ENCODE results near the gene TRMT2B. TPM values are rescaled to one million over a fixed set of nuclear protein-coding genes. Genes with fewer than 3 reads are reported as not detected.

The TRMT2B gene, protein sequence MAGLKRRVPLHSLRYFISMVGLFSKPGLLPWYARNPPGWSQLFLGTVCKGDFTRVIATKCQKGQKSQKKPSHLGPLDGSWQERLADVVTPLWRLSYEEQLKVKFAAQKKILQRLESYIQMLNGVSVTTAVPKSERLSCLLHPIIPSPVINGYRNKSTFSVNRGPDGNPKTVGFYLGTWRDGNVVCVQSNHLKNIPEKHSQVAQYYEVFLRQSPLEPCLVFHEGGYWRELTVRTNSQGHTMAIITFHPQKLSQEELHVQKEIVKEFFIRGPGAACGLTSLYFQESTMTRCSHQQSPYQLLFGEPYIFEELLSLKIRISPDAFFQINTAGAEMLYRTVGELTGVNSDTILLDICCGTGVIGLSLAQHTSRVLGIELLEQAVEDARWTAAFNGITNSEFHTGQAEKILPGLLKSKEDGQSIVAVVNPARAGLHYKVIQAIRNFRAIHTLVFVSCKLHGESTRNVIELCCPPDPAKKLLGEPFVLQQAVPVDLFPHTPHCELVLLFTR
- total RNA-seq (2012; rRNA removed), result 8.3 and 9.1 TPM in 2 replicates

DNA sequence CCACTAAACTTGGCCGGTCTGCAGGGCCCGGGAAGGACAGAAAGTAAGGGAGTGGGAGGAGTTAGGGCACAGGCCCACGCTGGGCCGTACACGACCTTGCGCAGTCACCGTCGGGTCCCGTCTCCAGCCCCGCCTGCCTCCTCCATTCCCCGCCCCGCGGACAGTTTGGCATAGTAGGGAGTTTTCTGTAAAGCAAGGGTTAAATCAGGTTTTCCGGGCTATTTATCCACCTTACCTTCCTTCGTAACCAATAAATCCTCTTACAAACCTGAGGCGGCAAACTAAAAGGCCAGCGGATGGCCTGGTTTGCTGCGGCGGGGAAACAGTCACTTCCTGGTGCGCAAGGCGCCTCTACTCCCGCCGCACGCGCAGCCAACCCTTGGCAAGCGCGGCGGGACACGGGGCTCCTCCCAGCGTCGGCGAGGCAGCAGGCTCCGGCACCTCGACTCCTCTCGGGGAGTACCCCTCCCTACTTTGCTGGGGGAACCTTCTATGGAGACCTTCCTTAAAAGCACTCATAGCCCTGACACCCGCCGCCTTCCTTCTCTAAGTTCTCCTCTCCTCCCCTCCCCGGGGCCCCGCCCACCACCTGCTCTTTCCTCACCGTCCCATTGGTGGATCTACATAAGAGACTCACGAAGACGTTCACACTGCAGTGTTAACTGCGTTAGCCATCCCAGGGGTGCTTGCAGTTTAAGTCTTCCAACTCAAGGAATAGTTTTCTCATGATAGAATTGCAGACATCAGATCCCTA is at the start of gene TRMT2B:
TSS of gene TRMT2B (minus strand) at position 563 of the 754 bp plus-strand sequence. CDS start 9,822 bp downstream, outside the sequence.
- Histone ChIP-seq H3K9me3 (replicated peaks; ENCODE audit: low read length) (no peaks in the 10 kb centered on the region), H3K36me3 (ENCODE audit: insufficient read depth, low read length) (peaks cover 5% of the 10 kb centered on the region), H3K9ac (ENCODE audit: low read depth, low read length) (peak within 1 kb of the TSS; percentile 84), H3K4me1 (ENCODE audit: control insufficient read depth, insufficient read depth, low read length) (peaks cover 4% of the 10 kb centered on the region), H3K27me3 (ENCODE audit: control insufficient read depth, insufficient read depth, low read length) (no peaks in the 10 kb centered on the region), H3K4me3 (ENCODE audit: low read length) (peak within 1 kb of the TSS; percentile 81), H3K4me2 (ENCODE audit: low read length) (peak within 1 kb of the TSS; percentile 95)

DNA sequence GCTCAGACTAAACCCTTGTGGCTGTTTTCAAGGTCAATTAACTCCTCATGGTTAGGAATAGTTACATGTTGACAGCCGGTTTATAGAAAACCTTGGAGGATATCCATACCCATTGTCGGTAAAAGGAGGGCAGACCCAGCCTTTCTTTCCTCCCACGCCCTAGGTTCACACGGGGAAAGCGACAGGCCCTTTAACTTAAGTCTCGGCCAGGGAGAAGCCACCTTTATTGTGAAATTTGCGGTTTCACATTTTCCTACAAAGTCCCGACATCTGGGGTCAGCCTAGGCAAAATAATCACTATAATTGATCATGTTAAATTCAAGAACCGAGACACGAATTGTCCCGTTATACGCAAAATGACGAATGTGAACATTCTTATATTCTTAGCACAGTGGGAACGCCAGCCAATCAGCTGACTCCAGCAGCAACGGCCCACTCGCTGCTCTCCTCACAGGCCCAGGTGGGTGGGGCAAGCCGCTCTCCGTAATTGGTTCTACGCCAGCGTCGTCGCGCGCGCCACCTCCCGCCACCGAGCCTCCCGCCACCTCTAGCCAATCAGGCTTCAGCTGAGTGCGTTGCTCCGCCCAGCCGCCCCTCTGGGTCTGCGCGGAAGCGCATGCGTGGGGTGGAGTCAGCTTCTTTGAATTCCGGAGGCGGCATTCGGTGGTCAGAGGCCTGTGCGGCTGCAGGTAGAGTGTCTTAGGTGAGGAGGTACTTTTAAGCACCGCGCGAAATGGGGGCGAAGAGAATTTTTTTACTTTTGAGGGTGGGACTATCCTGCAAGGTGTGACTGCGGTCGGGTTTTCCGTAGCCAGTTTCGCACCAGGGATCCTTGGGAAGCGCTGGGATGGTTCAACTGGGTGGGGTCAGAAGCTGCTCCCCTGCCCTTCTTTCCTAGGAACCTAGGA is 45.9 kb upstream of the TRMT2B start, which contains the start of gene CENPI:
TSS of gene CENPI (plus strand) at position 659 of the 908 bp plus-strand sequence. CDS start 2,867 bp downstream, outside the sequence.
- H3K4me2 ChIP-seq (ENCODE audit: low read length), result peak within 1 kb of the TSS; percentile 87
- H3K4me3 ChIP-seq (ENCODE audit: low read length), result peak within 1 kb of the TSS; percentile 82
- peaks cover 5% of the 10 kb centered on the region for H3K4me1 ChIP-seq (ENCODE audit: control insufficient read depth, insufficient read depth, low read length)
- no peaks in the 10 kb centered on the region for H3K27me3 ChIP-seq (ENCODE audit: control insufficient read depth, insufficient read depth, low read length)
- H3K9ac ChIP-seq (ENCODE audit: low read depth, low read length), result peak within 1 kb of the TSS; percentile 84
- no peaks in the 10 kb centered on the region for H3K36me3 ChIP-seq (ENCODE audit: insufficient read depth, low read length)
- H3K9me3 ChIP-seq (replicated peaks; ENCODE audit: low read length), result no peaks in the 10 kb centered on the region

DNA sequence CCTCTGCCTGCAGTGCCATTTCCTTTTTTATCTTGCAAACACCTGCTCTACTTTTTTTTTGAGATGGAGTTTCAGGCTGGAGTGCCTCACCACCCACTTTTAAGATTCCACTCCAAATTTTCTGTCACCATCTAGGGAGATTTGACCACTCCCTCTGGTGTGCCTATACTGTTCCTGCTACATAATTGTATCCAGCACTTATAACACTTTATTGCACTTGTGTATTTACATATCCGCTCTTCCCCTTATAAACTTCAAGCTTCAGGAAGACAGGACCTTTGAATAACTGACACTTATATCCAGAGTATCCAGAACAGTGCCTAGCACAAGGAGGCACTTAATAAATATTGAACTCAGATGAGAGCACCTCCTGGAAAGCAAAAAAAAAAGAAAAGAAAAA is 39.9 kb upstream of the TRMT2B start:
- no peak overlapping the region for H3K4me3 ChIP-seq (ENCODE audit: low read length)
- H3K36me3 ChIP-seq (ENCODE audit: insufficient read depth, low read length), result no peaks in the 10 kb centered on the region
- H3K9me3 ChIP-seq (replicated peaks; ENCODE audit: low read length), result no peaks in the 10 kb centered on the region
- H3K27me3 ChIP-seq (ENCODE audit: control insufficient read depth, insufficient read depth, low read length), result no peaks in the 10 kb centered on the region
- H3K4me2 ChIP-seq (ENCODE audit: low read length), result no peak overlapping the region
- H3K4me1 ChIP-seq (ENCODE audit: control insufficient read depth, insufficient read depth, low read length), result no peaks in the 10 kb centered on the region
- H3K9ac ChIP-seq (ENCODE audit: low read depth, low read length), result no peak overlapping the region

DNA sequence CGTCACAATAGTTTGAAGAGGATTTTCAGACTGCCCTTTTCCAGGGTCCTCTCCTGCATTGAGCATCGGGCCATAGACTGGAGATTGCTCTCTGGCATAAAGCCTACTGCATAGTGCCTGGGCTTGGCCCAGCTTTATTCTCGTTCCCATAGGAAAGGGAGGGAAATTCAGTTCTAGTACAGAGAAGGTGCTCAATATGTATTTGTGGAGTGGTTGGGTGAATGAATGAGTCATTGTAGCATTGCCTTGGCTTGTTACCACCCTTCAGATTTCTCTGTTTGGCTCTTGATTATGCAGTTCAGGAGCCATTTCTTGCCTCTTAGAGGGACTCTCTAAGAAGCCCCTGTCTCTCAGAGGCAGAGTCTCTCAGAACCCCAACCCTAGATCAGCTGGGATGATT is 29.3 kb upstream of the TRMT2B start:
- Histone ChIP-seq H3K4me3 (ENCODE audit: low read length) (no peak overlapping the region), H3K9me3 (replicated peaks; ENCODE audit: low read length) (no peaks in the 10 kb centered on the region), H3K36me3 (ENCODE audit: insufficient read depth, low read length) (no peaks in the 10 kb centered on the region), H3K4me2 (ENCODE audit: low read length) (peak overlapping the region; percentile 23), H3K9ac (ENCODE audit: low read depth, low read length) (no peak overlapping the region), H3K4me1 (ENCODE audit: control insufficient read depth, insufficient read depth, low read length) (peaks cover 11% of the 10 kb centered on the region), H3K27me3 (ENCODE audit: control insufficient read depth, insufficient read depth, low read length) (peaks cover 9% of the 10 kb centered on the region)

DNA sequence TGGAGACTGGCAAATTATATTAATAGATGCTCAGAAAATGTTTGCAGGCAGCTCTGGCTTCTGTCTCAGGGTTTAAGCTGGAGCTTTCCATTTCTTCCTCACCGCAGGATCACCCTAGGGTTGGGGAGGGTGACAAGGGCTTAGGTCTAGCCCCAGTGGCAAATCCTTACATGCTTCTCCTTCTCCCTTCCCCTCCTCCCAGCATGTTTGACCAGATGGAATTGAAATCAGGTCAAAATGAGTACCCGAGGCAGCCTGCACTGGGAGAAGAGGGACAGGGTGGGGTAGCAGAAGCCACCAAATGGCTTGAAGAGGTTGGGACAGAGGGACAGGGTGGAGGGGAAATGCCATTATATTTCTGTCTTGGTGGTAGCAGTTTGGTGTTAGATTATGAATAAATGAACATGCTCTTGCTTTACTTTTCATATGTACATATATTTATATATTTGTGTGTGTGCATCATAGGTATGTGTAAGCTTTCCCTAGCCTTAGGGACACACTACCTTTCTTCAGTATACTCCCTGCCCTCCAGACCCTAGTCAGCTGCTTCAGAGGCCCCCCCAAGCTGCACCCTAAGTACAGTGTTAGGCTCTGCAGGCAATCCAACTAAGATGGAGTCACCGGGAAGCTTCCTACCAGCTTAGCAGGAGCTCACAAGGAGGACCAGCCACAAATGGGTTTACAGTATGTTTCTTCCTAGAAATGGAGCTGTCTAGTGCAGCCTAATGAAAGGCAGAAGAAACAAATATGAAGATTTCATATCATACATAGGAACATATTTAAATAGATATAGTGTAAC is 28.6 kb upstream of the TRMT2B start:
- H3K9me3 ChIP-seq (replicated peaks; ENCODE audit: low read length), result no peaks in the 10 kb centered on the region
- H3K36me3 ChIP-seq (ENCODE audit: insufficient read depth, low read length), result no peaks in the 10 kb centered on the region
- peaks cover 9% of the 10 kb centered on the region for H3K27me3 ChIP-seq (ENCODE audit: control insufficient read depth, insufficient read depth, low read length)
- H3K4me2 ChIP-seq (ENCODE audit: low read length), result peak overlapping the region; percentile 69
- peak overlapping the region; percentile 65 for H3K4me3 ChIP-seq (ENCODE audit: low read length)
- no peak overlapping the region for H3K9ac ChIP-seq (ENCODE audit: low read depth, low read length)
- peaks cover 11% of the 10 kb centered on the region for H3K4me1 ChIP-seq (ENCODE audit: control insufficient read depth, insufficient read depth, low read length)

DNA sequence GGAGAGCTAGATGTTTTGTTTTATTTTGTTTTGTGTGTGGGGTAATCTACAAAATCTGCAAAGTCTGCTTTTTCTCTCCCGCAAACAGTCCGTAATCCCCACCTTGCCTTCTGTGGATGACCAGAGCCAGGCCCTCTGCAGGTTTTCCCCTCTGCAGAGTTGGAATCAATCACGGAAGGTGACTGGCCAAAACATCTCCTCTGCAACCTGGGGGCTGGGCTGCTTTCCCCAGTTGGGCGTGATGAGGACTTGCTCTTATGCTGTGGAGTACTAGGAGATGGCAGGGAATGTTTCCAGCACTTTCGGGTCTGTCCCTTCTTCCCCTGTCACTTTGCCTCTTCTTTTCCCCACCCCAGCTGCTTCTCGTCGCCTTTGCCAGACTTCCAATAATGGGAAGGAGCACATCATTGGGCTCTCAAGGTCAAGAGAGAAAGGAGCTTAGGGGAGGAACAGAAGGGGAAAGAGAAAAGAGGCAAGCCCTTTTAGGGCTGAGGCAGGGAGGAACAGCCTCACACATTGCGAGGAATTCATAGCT is 27.9 kb upstream of the TRMT2B start:
- Histone ChIP-seq H3K36me3 (ENCODE audit: insufficient read depth, low read length) (no peaks in the 10 kb centered on the region), H3K9ac (ENCODE audit: low read depth, low read length) (peak overlapping the region; percentile 41), H3K4me3 (ENCODE audit: low read length) (peak overlapping the region; percentile 65), H3K4me1 (ENCODE audit: control insufficient read depth, insufficient read depth, low read length) (peaks cover 7% of the 10 kb centered on the region), H3K9me3 (replicated peaks; ENCODE audit: low read length) (no peaks in the 10 kb centered on the region), H3K4me2 (ENCODE audit: low read length) (peak overlapping the region; percentile 69), H3K27me3 (ENCODE audit: control insufficient read depth, insufficient read depth, low read length) (peaks cover 9% of the 10 kb centered on the region)

DNA sequence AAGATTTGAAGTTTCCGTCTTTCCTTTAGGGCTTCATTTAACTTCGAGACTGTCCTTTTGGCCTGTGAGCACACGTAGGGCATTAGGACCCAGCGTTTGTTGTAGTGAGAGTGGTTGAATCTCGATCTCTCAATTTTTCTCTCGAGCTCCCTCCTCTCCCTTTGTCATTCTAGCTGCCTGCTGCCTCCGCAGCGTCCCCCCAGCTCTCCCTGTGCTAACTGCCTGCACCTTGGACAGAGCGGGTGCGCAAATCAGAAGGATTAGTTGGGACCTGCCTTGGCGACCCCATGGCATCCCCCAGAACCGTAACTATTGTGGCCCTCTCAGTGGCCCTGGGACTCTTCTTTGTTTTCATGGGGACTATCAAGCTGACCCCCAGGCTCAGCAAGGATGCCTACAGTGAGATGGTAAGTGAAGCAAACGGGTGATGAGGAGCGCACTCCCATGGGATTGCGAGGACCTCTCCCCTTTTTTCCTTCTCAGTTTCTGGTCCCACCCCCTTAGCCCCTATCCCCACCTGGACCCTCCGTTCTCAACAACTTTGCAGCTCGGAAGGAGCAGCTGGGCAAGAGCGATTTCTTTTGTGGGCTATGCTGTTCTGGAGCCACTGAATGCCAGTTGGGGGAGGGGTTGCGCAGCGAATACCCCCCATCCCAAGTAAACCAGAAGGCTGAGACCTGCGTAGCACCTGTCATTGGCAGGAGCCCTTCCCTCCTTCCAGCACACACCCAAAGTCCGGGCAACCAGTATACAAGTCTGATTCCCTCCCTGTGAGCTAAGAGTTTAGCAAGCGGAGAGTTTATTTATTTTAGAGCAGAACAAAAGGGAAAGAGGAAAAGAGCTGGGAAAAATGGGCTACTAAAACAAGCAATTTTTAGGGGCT is 27.0 kb upstream of the TRMT2B start, which contains the start of gene TMEM35A:
TSS of gene TMEM35A (plus strand) at position 164 of the 883 bp plus-strand sequence. CDS start at position 288, 124 bp downstream.
- peaks cover 9% of the 10 kb centered on the region for H3K27me3 ChIP-seq (ENCODE audit: control insufficient read depth, insufficient read depth, low read length)
- H3K9ac ChIP-seq (ENCODE audit: low read depth, low read length), result peak within 1 kb of the TSS; percentile 41
- no peaks in the 10 kb centered on the region for H3K9me3 ChIP-seq (replicated peaks; ENCODE audit: low read length)
- peak within 1 kb of the TSS; percentile 65 for H3K4me3 ChIP-seq (ENCODE audit: low read length)
- peak within 1 kb of the TSS; percentile 69 for H3K4me2 ChIP-seq (ENCODE audit: low read length)
- no peaks in the 10 kb centered on the region for H3K36me3 ChIP-seq (ENCODE audit: insufficient read depth, low read length)
- H3K4me1 ChIP-seq (ENCODE audit: control insufficient read depth, insufficient read depth, low read length), result peaks cover 4% of the 10 kb centered on the region

DNA sequence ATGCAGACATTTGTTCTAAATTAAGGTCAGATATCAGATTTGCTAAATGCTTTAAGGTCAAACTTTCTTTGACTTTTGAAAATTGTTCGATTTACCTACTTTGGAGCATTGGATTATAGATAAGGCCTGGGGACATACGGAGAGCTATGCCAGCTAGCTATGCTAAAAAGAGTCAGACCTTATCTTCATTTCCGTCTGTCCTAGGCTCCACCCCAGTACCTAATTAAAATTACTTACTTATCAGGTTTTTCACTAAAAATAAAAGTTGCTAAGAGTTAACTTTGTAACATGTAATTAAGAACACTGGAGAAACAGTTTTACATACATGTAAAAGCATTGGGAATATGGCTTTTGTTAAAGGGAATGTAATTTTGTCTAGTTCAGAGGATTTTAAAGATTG is 19.7 kb upstream of the TRMT2B start:
- H3K4me3 ChIP-seq (ENCODE audit: low read length), result no peak overlapping the region
- H3K27me3 ChIP-seq (ENCODE audit: control insufficient read depth, insufficient read depth, low read length), result no peaks in the 10 kb centered on the region
- H3K36me3 ChIP-seq (ENCODE audit: insufficient read depth, low read length), result no peaks in the 10 kb centered on the region
- H3K9ac ChIP-seq (ENCODE audit: low read depth, low read length), result no peak overlapping the region
- no peak overlapping the region for H3K4me2 ChIP-seq (ENCODE audit: low read length)
- no peaks in the 10 kb centered on the region for H3K4me1 ChIP-seq (ENCODE audit: control insufficient read depth, insufficient read depth, low read length)
- no peaks in the 10 kb centered on the region for H3K9me3 ChIP-seq (replicated peaks; ENCODE audit: low read length)

DNA sequence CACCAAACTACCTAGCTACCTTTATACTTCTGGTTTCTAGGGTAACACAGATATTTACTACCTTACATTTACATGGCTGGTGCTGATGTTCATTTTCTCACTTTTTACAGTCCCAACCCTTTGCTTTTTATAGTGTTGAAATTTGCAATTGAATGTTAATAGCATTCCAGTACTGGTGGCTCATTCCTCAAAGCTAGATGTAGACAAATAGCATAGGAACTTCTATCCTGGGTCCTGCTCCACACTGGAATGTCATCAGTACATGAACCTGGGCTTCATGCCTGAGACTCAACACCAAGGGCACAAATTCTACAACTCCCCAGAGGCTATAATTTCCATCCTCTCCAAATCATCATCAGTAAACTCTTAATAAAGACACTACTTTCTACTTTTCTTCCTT is 10.3 kb upstream of the TRMT2B start:
- no peak overlapping the region for H3K4me2 ChIP-seq (ENCODE audit: low read length)
- H3K4me1 ChIP-seq (ENCODE audit: control insufficient read depth, insufficient read depth, low read length), result peaks cover 3% of the 10 kb centered on the region
- no peaks in the 10 kb centered on the region for H3K9me3 ChIP-seq (replicated peaks; ENCODE audit: low read length)
- no peaks in the 10 kb centered on the region for H3K27me3 ChIP-seq (ENCODE audit: control insufficient read depth, insufficient read depth, low read length)
- no peak overlapping the region for H3K9ac ChIP-seq (ENCODE audit: low read depth, low read length)
- no peaks in the 10 kb centered on the region for H3K36me3 ChIP-seq (ENCODE audit: insufficient read depth, low read length)
- H3K4me3 ChIP-seq (ENCODE audit: low read length), result no peak overlapping the region

Measured in skeletal muscle satellite cell (primary cell).